Neural crest cell (in vitro differentiated cells): Measurements from ENCODE around the gene ANKHD1. TPM values are rescaled to one million over a fixed set of nuclear protein-coding genes. Genes with fewer than 3 reads are reported as not detected.

Experiments
- DNase-seq: peaks from one replicate; pipeline ENCODE4 v3.0.0; 2021; ENCODE audit warnings: low read depth, mixed read lengths, low spot score
- H3K27ac Mint-ChIP-seq: one replicate; pipeline ENCODE4 v1.8.0; 2021; ENCODE audit warnings: mild to moderate bottlenecking, mixed read lengths; ENCODE audit not compliant: unreplicated experiment
- H3K27me3 Mint-ChIP-seq: 2 replicates; pipeline ENCODE4 v1.8.0; 2021; ENCODE audit warnings: low read depth, mild to moderate bottlenecking, mixed read lengths
- H3K36me3 Mint-ChIP-seq: 2 replicates; pipeline ENCODE4 v1.8.0; 2021; ENCODE audit warnings: low read depth, mild to moderate bottlenecking, mixed read lengths
- H3K4me1 Mint-ChIP-seq: 2 replicates; pipeline ENCODE4 v1.8.0; 2021; ENCODE audit warnings: mixed read lengths
- H3K4me3 Mint-ChIP-seq: one replicate; pipeline ENCODE4 v1.8.0; 2021; ENCODE audit warnings: mild to moderate bottlenecking, mixed read lengths
- H3K9me3 Mint-ChIP-seq: 2 replicates; pipeline ENCODE4 v1.8.0; 2021; ENCODE audit warnings: mixed read lengths
- total RNA-seq: library from RNA; stranded (reverse); gene quantifications from 2 replicates; pipeline ENCODE4 v1.2.1, GENCODE V29; 2021
- TF ChIP-seq, protein P1 (sequence below): fragments of 200-600 bp; sonication (generic); conservative IDR thresholded peaks from 2 replicates; pipeline ENCODE4 v1.5.0; 2021; ENCODE audit warnings: antibody characterized with exemption, mild to moderate bottlenecking

Gene ANKHD1
- total RNA-seq, 1 donor from 2014 or later: 152 TPM

DNA sequence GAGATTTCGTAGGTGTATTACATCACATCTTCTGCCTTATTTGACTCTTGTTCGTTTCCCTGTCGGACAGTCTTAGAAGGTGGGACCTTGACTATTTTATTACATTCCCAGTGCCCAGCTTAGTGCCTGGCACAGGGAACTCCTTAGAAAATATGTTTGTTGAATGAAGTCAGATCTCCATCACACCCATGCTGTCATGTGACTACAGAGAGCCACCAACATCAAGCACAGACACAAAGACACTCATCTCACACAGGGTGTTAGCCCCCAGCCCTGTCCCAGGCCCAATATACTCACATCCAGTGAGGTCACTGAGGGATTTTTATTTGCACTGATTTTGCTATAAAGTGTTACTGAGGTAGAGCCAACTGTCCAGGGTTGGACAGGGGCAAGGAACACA is 156.3 kb downstream of the ANKHD1 start:
- peaks cover 3% of the 10 kb centered on the region for H3K36me3 Mint-ChIP-seq
- no peaks in the 10 kb centered on the region for H3K27me3 Mint-ChIP-seq
- no peaks in the 10 kb centered on the region for H3K9me3 Mint-ChIP-seq

DNA sequence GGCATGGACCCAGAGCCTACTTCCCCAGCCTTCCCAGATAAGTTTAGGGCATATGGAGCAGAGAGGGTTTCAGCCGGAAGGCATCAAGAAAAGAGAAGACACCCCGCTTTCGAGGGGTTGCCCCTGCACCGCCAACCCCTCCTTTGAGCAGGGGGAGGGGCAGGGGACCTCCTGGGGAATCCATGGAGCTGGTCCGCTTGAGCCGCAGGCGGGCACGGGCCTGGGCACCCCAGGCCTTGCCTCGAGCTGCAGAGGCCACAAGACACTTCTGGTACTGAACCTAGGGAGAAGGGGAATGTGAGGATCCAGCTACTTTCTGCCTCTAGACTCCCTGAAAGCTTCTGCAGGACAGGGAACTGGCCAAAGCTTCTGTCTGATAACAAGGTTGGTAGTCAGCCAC is 156.9 kb downstream of the ANKHD1 start:
- no peaks in the 10 kb centered on the region for H3K27me3 Mint-ChIP-seq
- H3K4me3 Mint-ChIP-seq: peak overlapping the region; percentile 97
- H3K27ac Mint-ChIP-seq: peak overlapping the region; percentile 97
- peaks cover 40% of the 10 kb centered on the region for H3K4me1 Mint-ChIP-seq
- TF ChIP-seq, protein P1, sequence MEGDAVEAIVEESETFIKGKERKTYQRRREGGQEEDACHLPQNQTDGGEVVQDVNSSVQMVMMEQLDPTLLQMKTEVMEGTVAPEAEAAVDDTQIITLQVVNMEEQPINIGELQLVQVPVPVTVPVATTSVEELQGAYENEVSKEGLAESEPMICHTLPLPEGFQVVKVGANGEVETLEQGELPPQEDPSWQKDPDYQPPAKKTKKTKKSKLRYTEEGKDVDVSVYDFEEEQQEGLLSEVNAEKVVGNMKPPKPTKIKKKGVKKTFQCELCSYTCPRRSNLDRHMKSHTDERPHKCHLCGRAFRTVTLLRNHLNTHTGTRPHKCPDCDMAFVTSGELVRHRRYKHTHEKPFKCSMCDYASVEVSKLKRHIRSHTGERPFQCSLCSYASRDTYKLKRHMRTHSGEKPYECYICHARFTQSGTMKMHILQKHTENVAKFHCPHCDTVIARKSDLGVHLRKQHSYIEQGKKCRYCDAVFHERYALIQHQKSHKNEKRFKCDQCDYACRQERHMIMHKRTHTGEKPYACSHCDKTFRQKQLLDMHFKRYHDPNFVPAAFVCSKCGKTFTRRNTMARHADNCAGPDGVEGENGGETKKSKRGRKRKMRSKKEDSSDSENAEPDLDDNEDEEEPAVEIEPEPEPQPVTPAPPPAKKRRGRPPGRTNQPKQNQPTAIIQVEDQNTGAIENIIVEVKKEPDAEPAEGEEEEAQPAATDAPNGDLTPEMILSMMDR: no peak
- peaks cover 2% of the 10 kb centered on the region for H3K36me3 Mint-ChIP-seq
- no peaks in the 10 kb centered on the region for H3K9me3 Mint-ChIP-seq
- DNase-seq: no peak

More for the DNA sequence above, 156.3 kb downstream of the ANKHD1 start:
- TF ChIP-seq, protein P1: no peak
- H3K4me1 Mint-ChIP-seq: peaks cover 35% of the 10 kb centered on the region
- no peak for DNase-seq
- peak overlapping the region; percentile 97 for H3K4me3 Mint-ChIP-seq
- H3K27ac Mint-ChIP-seq: peak overlapping the region; percentile 97

DNA sequence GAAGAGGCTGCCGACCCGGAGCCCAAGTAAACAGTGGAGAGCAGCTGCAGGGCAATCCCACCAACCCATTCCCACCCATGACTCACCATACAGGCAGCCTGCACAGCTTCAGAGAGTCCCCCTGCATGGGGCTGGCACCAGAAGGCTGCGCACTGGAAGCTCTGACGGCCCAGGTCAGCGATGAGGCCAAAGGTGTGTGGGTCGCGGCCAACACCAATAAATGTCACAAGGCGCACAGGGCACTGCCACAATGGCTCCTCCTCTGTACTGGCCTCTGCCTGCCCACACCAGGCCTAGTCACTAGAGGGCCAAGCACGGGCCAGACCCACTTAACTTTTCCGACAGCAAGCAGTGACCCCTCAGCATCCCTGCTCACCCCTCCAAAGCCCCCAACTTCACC is 158.6 kb downstream of the ANKHD1 start:
- H3K27ac Mint-ChIP-seq: no peak overlapping the region
- H3K9me3 Mint-ChIP-seq: no peaks in the 10 kb centered on the region
- H3K4me3 Mint-ChIP-seq: peak overlapping the region; percentile 82
- H3K27me3 Mint-ChIP-seq: no peaks in the 10 kb centered on the region
- DNase-seq: no peak
- TF ChIP-seq, protein P1: no peak
- no peaks in the 10 kb centered on the region for H3K36me3 Mint-ChIP-seq
- peaks cover 47% of the 10 kb centered on the region for H3K4me1 Mint-ChIP-seq

DNA sequence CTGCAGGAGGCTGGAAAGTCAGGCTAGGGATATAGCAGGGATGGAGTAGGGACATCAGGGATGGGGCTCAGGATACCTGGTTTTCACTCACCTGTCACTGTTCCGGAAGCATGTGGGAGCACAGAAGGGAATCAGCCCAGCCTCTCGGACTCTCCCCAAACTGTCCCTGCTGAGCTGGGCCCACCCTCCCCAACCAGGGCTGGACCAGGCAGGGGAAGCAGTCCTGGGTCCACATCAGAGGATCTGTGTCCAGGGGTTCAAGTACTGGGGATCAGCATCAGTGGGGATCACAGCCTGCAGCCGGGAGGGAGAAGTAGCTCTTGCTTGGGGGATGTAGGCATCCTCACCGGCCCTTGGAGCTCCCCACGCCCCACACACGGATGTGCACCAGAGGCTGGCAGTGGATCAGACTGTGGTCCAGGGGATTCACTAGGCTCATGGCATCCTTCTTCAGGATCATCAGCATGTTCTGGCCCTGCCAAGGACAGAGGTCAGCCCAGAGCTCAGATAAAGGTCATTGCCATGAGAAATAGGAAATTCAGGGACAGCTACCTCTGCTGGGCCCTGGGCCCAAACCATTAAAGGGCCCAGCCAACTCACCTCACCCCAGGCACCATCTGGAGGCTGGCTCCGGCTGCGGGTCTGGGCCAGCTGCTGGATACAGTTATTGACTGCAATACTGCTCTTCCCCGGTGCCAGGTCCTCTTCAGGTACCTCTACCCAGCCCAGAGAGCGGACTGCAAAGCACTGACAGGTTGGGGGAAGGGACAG is 160.3 kb downstream of the ANKHD1 start:
- peaks cover 41% of the 10 kb centered on the region for H3K4me1 Mint-ChIP-seq
- H3K9me3 Mint-ChIP-seq: no peaks in the 10 kb centered on the region
- DNase-seq: no peak
- H3K4me3 Mint-ChIP-seq: peak overlapping the region; percentile 98
- H3K27me3 Mint-ChIP-seq: no peaks in the 10 kb centered on the region
- no peak overlapping the region for H3K27ac Mint-ChIP-seq
- H3K36me3 Mint-ChIP-seq: peaks cover 2% of the 10 kb centered on the region
- TF ChIP-seq, protein P1: no peak

DNA sequence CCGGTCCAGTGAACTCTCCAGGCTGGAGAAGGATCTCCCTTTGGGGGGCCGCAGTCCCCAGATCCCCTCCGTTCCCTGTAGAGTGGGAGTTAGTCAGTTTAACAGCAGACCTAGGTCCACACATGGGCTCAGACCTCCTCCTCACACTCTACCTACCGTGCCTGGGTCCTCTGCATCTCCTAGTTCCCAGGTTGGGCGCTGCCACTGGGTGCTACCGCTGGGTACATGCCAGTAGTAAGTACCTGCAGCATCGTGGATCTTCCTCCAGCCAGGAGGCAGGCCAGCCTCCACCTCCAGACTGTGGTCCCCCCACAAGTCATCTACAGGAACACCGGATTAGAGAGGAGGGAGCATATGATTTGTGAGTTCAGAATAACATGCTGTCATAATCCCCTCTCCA is 162.0 kb downstream of the ANKHD1 start:
- H3K27ac Mint-ChIP-seq: peak overlapping the region; percentile 96
- H3K4me1 Mint-ChIP-seq: peaks cover 33% of the 10 kb centered on the region
- DNase-seq: no peak
- H3K36me3 Mint-ChIP-seq: peaks cover 3% of the 10 kb centered on the region
- H3K9me3 Mint-ChIP-seq: no peaks in the 10 kb centered on the region
- H3K27me3 Mint-ChIP-seq: no peaks in the 10 kb centered on the region
- peak overlapping the region; percentile 98 for H3K4me3 Mint-ChIP-seq
- TF ChIP-seq, protein P1: no peak
